NCI-H460 (cell line): ENCODE measurements around the gene TLCD2. TPM values are rescaled to one million over a fixed set of nuclear protein-coding genes. Genes with fewer than 3 reads are reported as not detected.
"Not testable (repeated sequence)": the region's sequence is repeated elsewhere in the genome, so short reads cannot be mapped to it uniquely, and the experiment has no call there.

Experiments used
- DNase-seq: peaks from one replicate; pipeline ENCODE4 v3.0.0-alpha.2; 2016; ENCODE audit warnings: low read depth; ENCODE audit errors: extremely low read depth
- polyA plus RNA-seq: library from polyadenylated mRNA; depleted of rRNA; stranded (reverse); fragments of >200 nt; gene quantifications from 2 replicates; pipeline ENCODE4 v1.2.3, GENCODE V29; 2014; cell fraction: nucleus; rRNA removed
- total RNA-seq: library from RNA; depleted of rRNA; stranded (reverse); fragments of >200 nt; shearing (Covaris generic); gene quantifications from 2 replicates; pipeline ENCODE4 v1.2.3, GENCODE V29; 2014; rRNA removed

Gene TLCD2, protein sequence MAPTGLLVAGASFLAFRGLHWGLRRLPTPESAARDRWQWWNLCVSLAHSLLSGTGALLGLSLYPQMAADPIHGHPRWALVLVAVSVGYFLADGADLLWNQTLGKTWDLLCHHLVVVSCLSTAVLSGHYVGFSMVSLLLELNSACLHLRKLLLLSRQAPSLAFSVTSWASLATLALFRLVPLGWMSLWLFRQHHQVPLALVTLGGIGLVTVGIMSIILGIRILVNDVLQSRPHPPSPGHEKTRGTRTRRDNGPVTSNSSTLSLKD
- total RNA-seq: 0.98 and 1.6 TPM in 2 replicates
- polyA plus RNA-seq: 0.21 and 0.54 TPM in 2 replicates

DNA sequence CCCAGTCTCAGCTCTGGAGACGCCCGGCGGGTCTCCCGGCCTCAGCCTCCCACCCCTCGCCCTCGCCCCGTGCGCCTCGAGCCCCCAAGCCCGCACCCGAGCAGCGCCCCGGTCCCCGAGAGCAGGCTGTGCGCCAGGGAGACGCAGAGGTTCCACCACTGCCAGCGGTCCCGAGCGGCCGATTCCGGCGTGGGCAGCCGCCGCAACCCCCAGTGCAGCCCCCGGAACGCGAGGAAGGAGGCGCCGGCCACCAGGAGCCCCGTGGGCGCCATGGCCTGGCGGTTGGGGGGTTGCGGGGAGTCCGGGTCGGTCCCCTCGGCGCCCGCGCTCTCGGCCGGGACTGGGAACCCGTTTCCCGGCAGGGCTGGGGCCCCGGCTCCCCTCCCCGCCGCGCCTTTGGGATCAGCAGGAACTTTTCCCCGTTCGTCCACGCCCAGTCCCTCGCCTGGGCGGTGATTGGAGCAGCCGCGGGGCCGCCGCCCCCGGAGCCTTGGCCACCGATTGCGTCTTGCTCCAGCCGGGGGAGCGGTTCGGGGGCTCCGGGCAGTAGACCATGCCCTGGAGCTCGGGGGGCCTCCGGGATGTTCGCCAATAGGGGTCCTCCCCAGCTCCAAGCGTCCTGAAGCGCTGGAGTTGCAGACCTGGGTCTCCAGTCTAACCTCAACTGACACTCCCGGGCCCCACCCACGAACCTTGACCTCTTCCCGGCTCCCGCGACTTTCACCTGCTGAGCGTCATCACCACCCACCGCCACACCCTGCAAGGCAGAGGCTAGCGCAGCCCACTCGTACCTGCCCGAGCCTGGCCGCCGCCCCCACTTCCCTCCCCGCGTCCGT lies at the start of gene TLCD2:
TSS of gene TLCD2 (minus strand) at position 407 of the 836 bp plus-strand sequence. CDS start at position 272, 135 bp downstream.
- peak; percentile 71 for DNase-seq

DNA sequence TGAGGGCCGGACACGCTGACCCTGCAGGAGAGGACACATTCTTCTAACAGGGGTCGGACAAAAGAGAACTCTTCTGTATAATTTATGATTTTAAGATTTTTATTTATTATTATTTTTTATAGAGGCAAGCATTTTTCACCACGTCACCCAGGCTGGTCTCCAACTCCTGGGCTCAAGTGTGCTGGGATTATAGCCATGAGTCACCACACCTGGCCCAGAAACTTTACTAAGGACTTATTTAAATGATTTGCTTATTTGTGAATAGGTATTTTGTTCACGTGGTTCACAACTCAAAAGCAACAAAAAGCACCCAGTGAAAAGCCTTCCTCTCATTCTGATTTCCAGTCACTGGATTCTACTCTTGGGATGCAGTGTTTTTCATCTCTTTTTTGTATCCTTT lies 49.4 kb upstream of the TLCD2 start:
- no peak for DNase-seq

DNA sequence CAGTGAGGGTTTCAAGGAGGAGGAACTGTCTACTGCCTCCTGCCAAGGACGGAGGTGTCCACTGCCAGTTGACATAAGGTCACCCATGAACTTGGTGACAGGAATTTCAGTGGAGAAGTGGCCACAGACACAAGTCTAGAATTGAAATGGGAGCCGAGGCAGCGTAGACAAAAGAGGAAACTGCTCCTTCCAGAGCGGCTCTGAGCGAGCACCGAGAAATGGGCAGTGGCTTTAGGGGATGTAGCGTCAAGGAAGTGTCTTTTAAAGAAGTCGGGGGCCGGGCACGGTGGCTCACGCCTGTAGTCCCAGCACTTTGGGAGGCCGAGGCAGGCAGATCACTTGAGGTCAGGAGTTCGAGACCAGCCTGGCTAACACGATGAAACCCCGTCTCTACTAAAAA lies 48.6 kb upstream of the TLCD2 start:
- no peak for DNase-seq

DNA sequence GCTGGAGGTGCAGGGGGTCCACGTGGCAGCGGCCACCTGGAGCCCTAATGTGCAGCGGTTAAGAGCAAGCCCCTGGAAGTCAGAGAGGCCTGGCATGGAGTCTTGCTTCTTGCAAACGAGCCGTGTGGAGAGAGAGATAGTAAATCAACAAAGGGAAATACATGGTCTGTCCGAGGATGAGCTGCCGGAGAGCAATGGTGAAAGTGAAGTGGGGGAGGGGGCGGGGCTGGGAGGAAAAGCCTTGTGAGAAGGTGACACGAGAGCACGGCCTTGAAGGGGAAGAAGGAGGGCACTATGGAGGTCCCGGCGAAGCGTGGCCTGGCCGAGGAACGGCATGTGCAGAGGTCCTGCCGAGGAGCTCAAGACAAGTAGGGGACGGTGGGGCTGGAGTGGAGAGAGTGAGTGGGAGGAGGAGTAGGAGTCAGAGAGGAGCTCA lies 45.7 kb upstream of the TLCD2 start:
- DNase-seq: no peak

DNA sequence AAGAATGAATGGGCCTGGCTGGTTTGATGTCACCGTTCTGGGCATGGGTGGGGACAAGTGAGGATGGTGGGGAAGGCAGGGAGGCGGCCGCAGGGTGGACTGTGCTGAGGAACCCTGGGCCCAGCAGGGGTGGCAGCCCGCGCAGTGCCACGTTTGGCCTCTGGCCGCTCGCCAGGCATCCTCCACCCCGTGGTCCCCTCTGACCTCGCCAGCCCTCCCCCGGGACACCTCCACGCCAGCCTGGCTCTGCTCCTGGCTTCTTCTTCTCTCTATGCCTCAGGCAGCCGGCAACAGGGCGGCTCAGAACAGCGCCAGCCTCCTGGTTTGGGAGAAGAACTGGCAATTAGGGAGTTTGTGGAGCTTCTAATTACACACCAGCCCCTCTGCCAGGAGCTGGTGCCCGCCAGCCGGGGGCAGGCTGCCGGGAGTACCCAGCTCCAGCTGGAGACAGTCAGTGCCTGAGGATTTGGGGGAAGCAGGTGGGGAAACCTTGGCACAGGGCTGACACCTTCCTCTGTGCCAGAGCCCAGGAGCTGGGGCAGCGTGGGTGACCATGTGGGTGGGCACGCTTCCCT lies 45.2 kb upstream of the TLCD2 start:
- no peak for DNase-seq

DNA sequence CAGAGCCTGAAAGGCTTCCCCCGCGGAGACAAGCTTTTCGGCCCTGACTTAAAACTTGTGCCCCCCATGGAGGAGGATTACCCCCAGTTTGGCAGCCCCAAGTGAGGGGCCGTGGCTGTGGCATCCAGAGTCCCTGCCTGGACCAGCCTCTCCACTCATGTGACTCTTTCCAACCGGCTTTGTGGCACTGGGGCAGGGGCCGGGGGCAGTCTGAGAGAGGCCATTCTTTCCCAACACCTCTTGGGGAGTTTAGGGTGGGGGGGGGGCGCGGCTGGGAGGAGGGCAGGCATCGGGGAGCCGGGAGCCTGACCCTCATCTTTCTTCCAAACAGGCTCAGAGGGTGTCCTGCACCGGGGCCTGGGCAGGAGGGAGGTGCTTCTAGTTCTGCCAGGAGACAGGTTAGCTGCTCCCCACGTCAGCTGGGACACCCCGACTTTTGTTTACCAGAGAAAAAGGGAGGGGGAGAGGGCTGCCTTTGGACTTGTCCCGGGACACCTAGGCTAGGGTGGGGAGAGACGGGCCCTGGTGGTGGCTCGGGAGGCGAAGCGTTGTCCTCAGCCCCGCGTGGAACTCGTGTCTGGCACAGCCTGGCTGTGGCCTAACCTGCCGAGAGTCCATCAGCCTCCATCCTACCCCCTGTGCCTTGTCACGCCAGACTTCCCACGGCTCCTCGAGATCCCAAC lies 44.4 kb upstream of the TLCD2 start:
- DNase-seq: no peak

DNA sequence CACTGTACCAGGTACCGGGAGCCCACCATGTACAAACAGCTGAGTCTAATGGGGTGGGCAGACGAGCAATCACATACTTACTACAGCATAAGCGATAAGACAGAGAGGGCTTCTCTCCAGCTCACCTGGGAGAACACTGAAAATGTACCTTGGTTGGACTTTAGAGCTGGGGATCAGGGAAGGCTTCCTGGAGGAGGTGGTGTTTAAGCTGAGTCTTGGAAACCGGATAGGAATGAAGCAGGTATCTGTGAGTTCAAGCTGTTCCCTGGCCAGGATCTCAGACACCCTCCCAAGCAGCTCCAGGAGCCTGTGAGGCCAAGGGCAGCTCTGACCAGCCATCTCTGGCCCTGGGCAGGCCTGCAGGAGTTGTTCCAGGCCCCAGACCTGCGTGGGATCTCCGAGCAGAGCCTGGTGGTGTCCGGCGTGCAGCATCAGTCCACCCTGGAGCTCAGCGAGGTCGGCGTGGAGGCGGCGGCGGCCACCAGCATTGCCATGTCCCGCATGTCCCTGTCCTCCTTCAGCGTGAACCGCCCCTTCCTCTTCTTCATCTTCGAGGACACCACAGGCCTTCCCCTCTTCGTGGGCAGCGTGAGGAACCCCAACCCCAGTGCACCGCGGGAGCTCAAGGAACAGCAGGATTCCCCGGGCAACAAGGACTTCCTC lies 43.7 kb upstream of the TLCD2 start:
- no peak for DNase-seq

DNA sequence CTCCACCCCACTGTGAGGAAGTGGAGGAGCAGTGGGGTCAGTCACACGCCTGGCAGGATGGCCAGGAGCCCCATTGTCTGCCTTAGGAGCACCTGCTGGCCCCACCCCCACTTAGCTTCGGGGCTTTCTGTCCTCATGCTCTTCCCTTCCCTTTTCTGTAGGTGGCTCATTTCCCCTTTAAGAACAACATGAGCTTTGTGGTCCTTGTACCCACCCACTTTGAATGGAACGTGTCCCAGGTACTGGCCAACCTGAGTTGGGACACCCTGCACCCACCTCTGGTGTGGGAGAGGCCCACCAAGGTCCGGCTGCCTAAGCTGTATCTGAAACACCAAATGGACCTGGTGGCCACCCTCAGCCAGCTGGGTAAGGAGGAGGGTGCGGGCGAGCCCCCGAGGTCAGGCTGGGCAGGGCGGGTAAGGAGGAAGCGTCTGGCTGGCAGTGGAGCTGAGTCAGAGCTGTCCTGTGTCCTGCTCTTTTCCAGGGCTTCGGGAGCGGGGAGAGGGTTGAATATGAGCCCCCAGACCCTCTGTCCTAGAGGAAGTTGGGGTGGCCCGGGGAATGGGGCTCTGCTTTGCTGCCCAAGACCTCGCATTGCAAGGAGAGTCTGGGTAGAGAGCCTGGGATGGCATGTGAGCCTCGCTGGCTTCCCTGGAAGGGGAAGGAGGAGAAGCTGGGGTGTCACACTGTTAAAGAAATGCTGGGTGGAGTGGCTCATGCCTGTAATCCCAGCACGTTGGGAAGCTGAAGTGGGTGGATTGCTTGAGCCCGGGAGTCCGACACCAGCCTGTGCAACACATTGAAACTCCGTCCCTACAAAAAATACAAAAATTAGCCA lies 42.5 kb upstream of the TLCD2 start:
- DNase-seq: no peak

DNA sequence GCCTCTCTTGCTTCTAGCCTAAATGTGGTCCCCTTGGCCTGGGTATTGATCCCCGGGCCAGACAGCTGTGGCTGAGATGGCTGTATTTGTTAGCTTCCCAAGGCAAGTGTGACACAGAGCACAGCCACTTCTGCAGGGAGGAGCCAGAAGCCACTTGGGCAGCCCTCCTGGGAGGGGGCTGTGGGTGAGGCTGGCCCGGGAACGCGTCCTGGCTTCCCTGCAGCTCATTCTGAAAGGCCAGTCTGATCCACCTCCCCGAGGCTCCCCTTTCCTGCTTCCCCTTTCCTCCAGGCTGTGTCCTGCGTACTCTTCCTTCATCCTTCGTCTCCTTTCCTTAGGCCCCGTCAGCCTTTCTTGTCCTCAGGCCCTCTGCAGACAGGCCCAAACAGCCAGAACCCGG lies 40.5 kb upstream of the TLCD2 start:
- no peak for DNase-seq

DNA sequence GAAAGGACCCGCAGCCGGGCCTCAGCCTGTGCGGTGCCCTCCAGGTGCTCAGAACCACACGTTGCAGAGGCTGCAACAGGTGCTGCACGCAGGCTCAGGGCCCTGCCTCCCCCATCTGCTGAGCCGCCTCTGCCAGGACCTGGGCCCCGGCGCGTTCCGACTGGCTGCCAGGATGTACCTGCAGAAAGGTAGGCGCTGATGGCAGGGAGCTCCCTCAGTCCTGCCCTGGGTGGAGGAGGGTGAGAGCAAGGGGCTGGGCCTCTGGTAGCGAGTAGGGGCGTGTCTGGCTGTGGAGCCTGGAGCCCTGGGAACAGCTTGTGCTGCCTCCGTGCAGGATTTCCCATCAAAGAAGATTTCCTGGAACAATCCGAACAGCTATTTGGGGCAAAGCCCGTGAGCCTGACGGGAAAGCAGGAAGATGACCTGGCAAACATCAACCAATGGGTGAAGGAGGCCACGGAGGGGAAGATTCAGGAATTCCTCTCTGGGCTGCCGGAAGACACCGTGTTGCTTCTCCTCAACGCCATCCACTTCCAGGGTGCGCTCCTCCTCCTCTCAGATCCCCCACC lies 36.9 kb upstream of the TLCD2 start:
- no peak for DNase-seq

DNA sequence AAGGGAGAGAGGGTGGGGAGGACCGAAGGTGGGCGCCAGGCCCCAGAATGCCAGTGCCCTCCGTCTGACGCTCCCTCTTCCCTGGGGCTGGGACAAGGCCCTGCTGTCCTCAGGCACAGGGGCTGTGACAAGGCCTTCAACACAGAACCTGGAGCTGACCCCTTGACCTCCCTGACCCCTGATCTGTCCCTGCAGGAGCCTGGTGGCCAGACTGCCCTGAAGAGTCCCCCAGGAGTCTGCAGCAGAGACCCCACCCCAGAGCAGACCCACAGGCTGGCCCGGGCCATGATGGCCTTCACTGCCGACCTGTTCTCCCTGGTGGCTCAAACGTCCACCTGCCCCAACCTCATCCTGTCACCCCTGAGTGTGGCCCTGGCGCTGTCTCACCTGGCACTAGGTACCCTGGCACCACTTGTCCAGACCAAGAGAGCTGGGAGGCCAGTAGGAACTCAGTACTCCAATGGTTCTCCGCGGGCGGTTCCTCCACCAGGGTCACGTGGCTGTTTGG lies 35.4 kb upstream of the TLCD2 start:
- no peak for DNase-seq

DNA sequence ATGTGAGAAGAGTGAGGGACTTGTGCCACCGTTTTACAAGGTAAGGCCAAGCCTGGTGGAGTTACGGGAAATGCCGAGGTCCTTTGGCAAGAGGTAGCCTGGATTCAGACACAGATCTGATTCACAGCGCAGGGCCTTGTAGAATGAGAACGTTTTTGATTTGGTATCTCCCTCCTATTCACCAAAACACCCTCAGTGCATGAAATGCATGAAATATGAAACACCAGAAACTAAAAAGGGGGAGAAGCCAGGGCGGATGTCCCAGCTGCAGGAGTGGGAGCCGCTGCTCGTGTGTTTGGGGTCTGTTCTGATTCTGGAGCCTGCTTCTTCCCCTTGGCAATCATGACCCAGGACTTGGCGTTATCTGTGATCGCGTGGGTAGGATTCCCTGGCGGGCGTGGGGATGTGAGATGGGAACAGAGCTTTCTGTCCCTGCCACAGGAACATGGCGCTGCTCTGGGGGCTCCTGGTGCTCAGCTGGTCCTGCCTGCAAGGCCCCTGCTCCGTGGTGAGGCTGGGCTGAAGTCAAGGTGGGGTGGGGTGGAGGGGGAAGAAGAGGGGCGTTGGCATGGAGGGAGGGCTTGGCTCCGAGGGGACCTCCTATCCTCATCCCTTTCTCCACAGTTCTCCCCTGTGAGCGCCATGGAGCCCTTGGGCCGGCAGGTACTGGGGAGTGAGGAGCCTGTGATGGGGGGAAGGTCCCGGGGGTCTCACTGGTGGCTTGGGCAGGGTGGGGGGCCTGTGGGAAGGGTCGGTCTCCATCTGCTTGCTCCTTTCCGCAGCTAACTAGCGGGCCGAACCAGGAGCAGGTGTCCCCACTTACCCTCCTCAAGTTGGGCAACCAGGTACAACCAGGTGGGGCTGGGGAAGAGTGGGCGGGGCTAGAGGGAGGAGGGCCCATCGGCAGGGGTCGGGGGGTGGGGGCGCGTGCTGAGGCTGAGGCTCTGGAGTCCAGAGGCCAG lies 34.7 kb upstream of the TLCD2 start:
- DNase-seq: no peak

DNA sequence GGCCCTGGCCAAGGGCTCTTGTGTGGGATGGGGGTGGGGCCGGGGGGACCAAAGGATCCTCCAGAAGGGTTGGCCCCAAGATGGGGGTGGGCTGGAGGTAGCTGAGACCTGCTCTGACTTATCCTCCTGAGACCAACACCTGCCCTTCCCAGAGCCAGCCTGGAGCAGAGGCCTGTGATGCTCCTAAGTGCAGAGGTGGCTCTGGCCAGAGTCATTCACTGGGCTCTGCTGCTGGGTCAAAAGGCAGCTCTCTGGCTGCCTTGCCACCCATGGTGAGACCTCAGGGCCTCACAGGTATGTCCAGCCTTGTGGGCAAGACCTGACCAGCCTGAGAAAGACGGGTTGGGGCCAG lies 32.9 kb upstream of the TLCD2 start:
- no peak for DNase-seq

DNA sequence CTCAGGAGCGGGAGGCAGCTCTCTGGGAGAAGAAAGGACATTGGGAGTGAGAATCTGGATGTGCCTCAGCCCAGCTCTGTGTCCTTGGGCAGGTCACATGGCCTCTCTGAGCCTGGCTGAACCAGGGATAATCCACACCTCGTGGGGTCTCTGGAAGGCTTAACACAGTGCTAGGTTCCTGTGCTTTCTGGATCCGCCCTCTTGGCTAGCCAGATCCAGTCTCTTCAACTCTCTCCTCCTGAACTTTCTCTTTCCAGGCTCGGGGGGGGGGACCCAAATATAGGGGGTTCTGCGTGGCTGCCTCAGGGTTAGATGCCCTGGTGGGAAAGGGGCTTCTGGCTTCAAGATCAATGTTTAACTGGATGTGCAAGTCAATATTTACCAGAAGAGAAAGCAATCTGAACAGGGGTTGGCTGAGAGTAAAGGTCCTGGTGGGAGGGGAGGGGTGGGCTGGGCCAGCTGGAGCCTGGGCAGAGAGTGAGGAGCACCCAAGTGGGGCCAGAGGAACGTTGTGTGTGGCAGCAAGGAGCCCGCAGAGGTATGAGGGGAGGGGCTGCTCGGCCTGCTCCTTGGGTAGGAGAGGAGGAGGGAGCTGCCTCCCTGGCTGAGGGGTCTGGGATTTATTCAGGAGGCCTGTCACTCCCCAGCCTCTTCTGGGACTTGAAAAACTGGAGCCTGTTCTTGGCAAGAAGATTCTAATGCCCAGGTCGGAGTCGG lies 32.4 kb upstream of the TLCD2 start, which contains the start of gene SERPINF2:
TSS of gene SERPINF2 (plus strand) at position 501 of the 717 bp plus-strand sequence. CDS start 2,125 bp downstream, outside the sequence.
- no peak for DNase-seq

DNA sequence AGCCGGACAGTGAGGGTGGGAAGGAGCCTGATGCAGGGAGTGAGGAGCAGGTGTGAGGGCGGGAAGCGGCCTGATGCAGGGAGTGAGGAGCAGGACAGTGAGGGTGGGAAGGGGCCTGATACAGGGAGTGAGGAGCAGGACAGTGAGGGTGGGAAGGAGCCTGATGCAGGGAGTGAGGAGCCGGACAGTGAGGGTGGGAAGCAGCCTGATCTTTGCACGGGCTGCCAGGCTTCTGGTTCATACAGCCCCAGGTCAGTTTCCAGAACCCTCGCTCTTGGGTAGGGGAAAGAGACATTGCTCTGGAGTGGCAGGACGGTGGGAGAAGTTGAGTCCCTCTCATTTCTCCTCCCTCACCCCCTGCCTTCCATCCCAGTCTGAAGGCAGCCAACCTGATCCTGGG lies 31.7 kb upstream of the TLCD2 start:
- not testable (repeated sequence) for DNase-seq

DNA sequence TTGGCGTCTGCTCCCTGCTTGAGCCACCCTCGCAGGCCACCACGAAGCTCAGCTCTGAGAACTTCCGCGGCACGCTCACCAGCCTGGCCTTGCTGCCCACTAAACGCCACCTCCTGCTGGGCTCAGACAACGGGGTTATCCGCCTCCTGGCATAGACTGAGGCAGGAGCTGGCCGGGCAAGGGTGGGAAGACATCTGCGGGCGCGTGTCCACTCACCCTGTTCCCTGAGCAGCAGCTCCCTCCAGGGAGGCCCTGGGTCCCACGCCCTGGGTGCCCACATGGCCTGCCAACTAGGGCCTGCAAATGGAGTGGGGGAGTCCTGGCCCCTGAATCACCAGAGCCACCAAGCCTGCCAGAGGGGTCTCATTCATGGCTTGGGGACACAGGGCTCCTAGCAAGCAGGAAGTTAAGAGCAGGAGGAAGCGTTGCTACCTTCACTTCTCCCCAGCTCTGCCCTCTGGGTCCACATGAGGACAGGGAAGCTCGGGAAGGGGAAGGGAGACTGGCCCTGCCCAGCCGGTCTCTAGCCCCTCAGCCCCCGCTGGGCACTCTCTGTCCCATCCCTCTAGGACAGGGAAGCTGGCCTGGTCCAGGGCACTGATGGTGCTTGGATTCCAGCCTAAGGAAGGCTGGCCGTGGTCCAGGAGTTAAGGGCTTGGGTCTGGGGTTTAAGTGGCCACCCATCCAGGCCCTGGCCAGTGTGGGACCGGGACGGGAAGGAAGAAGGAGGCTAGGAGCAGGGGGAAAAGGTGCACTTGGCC lies 27.5 kb upstream of the TLCD2 start:
- no peak for DNase-seq
